KBM-7 (cell line): ENCODE data around the gene RHOT2.

Source experiments
- DNase-seq: peaks from one replicate; pipeline ENCODE4 v3.0.0-alpha.2; 2015
- in situ Hi-C: fragments of 300-500 bp; cut with MboI; formaldehyde crosslinking; loops from 2 replicates; pipeline ENCODE4 v1.14.3; 2020; ENCODE audit warnings: low sequenced_read_pairs, low pct_unique_long_range_greater_than_20kb, mixed read lengths

RHOT2 gene

GRCh38 chr16:719815-720446 lies 52.0 kb downstream of the RHOT2 start:
- in situ Hi-C loops, result loop anchor here (10.0 kb wide), 1 partner anchor 65 kb away; the partner anchor contains the start of genes CHTF18 and RPUSD1
- DNase-seq, result peak; percentile 90

DNA sequence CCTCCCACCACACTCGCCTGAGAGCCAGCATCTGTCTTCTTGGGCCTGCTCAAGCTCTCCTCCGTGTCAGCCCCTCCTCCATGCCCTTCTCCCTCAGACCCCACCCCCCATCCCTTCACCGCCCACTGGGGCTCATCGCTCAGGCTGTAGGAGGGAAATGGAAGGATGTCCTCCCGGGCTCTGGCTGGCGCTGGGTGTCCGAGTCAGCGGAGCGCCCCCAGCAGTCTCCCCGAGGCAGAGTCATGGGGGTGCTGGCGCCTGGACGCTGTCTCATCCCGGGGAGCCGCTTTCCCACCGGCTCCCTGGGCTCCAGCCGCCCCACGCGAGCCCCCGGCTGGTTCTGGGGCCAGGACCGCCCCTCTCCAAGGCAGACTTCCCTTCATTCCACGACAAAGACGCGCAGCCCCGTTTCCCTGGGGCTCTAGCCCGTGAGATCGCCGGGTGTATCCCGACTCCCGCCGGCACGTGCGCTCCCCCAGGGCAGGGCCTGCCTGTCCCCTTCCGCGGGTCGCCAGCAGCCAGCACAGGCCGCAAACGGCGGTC lies 52.6 kb downstream of the RHOT2 start:
- in situ Hi-C loops, result no loop called here
- DNase-seq, result no peak

DNA sequence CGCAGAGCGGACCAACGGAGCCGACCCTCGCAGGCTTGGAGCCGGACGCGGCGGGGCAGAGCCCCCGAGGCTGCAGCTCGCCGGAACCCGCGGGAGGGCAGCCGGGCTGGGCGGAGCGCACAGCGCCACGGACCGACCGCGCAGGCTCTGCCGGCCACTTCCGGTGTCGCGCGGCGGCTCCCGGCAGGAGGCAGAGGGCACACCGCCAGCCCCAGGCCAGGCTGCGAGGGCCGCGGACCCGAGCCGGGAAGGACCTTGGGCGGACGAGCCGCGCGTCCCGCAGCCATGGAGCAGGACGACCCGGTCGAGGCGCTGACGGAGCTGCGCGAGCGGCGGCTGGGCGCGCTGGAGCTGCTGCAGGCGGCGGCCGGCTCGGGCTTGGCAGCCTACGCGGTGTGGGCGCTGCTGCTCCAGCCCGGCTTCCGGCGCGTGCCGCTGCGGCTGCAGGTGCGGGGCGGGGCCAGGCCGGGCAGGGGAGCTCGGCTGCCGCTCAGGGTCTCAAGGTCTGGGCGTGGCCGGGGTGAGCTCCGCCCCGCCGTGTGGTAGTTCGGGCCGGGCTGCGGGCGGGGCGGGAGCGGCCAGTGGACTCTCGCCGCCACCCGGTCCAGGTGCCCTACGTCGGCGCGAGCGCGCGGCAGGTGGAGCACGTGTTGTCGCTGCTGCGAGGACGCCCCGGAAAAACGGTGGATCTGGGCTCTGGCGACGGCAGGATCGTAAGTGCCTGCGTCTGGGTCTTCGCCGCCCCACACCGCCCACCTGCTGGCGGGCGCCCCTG lies 53.2 kb downstream of the RHOT2 start, which contains the start of gene ANTKMT:
ANTKMT (plus strand) TSS at position 157 of the 775 bp plus-strand sequence; CDS start at position 286, 129 bp downstream.
- in situ Hi-C loops, result no loop called here
- DNase-seq, result peak; percentile 90

GRCh38 chr16:721765-722540 lies 54.0 kb downstream of the RHOT2 start:
- DNase-seq, result no peak
- in situ Hi-C loops, result no loop called here

- in situ Hi-C loops, result no loop called here
- no peak for DNase-seq
These were observed 55.1 kb downstream of the RHOT2 start for GRCh38 chr16:722835-723633.

- no peak for DNase-seq
- in situ Hi-C loops, result no loop called here
These were observed 55.8 kb downstream of the RHOT2 start for GRCh38 chr16:723695-724094.
